Adrenal gland (tissue), 5 donors: Measurements from ENCODE around the gene PRRT1.

Experiments
- CTCF ChIP-seq, 6 experiments: fragments of 450-650 bp in 4 of 6; fragments of 200-600 bp in 2 of 6; sonication (generic) in 1 of 6; IDR thresholded peaks; 1 replicate in 5 of 6; 2 replicates in 1 of 6; pipeline versions ENCODE4 v1.5.1 to v1.8.0; 2016 to 2021; ENCODE audit warnings: antibody characterized with exemption in 6 of 6, mild to moderate bottlenecking in 2 of 6, moderate library complexity in 1 of 6
- POLR2A ChIP-seq, 2 donors: fragments of 450-650 bp; IDR thresholded peaks; one replicate each; pipeline ENCODE4 v1.6.1; 2017; ENCODE audit warnings: antibody characterized with exemption in 2 of 2, mild to moderate bottlenecking in 2 of 2, moderate library complexity in 1 of 2
- donor health status: DM: no; HTN: no; CAD: no.

- TF ChIP-seq POLR2A (IDR thresholded peaks at IDR 0.05), result no peak
- TF ChIP-seq CTCF (IDR thresholded peaks at IDR 0.05), result no peak
Observed at GRCh38 chr6:32171234-32171633, 19.5 kb upstream of the PRRT1 start.
